GM19467 (cell line): Measurements from ENCODE around the gene ATP2C1.
"Not testable (repeated sequence)": the region's sequence is repeated elsewhere in the genome, so short reads cannot be mapped to it uniquely, and the experiment has no call there.

Experiments used
- ATAC-seq: cut with Tn5 transposase; IDR thresholded peaks from one replicate; pipeline ENCODE4 v1.9.1; 2021; ENCODE audit warnings: mild to moderate bottlenecking, moderate library complexity; ENCODE audit not compliant: unreplicated experiment

Gene ATP2C1

GRCh38 chr3:130935761-130936492 lies 42.0 kb downstream of the ATP2C1 start:
- ATAC-seq = no peak

DNA sequence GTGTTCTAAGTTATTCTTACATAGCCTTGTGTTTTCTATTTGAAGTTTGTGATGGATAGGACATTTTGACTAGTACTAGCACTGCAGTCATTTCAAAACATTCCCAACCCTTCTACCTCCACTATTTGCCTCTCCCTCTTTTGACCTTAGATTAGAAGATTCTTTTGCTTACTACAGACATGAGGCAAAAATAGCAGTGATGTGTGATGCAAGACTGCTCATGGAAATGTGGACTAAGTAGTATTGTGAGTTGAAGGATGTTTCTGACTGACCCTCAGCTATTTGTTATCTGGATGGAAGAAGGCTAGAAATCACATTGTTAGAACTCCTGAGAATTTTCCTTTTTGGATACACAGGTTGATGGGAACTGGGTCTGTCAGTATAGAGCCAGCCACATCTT lies 45.9 kb downstream of the ATP2C1 start:
- ATAC-seq = no peak

- ATAC-seq = no peak
Observed at GRCh38 chr3:130941793-130942192, 47.9 kb downstream of the ATP2C1 start.

- no peak for ATAC-seq
Observed at GRCh38 chr3:130946882-130947281, 53.0 kb downstream of the ATP2C1 start.

GRCh38 chr3:130948001-130948773 lies 54.3 kb downstream of the ATP2C1 start:
- ATAC-seq = no peak

DNA sequence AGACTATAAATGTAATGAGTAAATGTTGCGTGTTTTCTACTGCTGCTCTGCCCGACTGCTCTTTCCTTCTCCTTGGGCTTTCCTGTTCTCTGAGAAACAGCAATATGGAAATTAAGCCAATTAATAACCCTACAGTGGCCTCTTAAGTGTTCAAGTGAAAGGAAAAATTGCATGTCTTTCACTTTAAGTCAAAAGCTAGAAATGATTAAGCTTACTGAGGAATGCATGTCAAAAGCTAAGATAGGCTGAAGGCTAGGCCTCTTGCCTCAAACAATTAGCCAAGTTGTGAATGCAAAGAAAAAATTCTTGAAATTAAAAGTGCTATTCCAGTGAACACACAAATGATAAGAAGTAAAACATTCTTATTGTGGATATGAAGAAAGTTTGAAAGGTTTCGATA lies 55.0 kb downstream of the ATP2C1 start:
- no peak for ATAC-seq

GRCh38 chr3:130950124-130950523 lies 56.2 kb downstream of the ATP2C1 start:
- ATAC-seq = no peak

GRCh38 chr3:130950641-130951040 lies 56.8 kb downstream of the ATP2C1 start:
- no peak for ATAC-seq

- no peak for ATAC-seq
Observed at GRCh38 chr3:130955481-130955880, 61.6 kb downstream of the ATP2C1 start.

DNA sequence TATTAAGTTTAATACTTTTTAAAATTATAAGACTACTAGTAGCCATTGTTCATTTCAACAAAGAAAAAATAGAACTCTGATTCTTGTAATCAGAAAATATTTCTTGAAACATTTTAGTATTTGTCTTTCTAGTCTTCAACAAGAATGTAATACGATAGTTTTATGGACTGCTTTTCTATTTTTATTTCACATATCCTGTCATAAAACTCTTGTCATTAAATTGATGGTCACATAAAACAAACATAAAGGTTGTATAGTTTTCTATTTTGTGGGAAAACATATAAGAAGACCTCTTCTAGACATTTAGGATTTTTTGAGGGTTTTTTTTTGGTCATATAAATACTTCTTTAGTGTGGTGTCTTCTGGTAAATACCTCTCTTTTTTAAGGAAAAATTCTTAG lies 62.4 kb downstream of the ATP2C1 start:
- ATAC-seq = no peak

DNA sequence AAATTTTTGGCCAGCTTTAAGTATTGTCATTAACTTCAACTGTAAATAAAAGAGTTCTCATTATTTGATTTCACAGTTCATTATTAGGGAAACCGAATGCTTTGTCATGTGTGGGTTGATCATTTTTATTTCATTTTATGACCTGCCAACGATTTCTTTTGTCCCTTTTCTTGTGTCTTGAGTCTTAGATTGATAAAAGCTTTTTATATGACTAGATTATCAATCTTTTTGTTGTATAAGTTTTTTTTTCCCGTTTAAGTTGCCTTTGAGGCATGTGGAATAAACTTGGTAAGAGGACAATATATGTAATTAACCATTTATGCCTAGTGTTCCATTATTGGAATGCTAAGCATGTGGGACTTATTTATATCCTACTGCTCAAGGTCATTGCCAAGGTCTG lies 62.8 kb downstream of the ATP2C1 start:
- ATAC-seq = no peak

GRCh38 chr3:130960139-130960795 lies 66.4 kb downstream of the ATP2C1 start:
- ATAC-seq = no peak

DNA sequence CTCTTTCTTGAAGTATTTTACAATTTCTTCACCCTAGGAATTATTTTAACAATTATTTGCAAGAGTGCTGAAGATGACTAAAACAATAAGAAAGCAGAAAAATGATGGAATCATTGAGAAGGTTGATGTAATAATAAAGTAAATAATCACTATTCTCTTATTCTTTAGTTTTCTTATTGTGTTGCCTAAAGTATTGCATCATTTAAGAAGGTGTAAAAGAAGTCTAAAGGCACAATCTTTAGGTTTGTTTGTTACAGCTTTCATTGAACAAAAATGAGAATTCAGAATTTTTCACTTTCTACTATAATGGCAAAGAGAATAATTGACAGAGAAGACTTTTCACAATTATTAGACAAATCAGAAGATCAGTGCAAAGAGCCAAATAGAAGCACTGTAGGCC lies 67.6 kb downstream of the ATP2C1 start:
- ATAC-seq = no peak

- no peak for ATAC-seq
Observed at GRCh38 chr3:130963444-130963843, 69.6 kb downstream of the ATP2C1 start.

- no peak for ATAC-seq
Observed at GRCh38 chr3:130963878-130964277, 70.0 kb downstream of the ATP2C1 start.

DNA sequence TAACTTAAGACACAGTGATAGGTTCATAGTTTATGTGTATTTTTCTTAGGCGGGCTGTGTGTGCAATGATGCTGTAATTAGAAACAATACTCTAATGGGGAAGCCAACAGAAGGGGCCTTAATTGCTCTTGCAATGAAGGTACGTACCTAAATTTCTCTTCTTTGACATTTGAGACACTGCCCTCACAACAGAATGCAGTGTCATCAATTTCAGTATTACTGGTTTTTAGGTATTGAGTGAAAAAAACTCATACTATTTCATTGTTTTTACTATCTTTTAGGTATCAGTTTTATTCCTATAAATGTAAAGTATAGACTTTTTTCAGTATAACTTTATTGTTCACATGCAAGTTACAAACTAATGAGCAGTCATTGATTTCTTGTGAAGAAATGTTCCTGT lies 73.4 kb downstream of the ATP2C1 start:
- no peak for ATAC-seq

- no peak for ATAC-seq
Observed at GRCh38 chr3:130968221-130968620, 74.3 kb downstream of the ATP2C1 start.

DNA sequence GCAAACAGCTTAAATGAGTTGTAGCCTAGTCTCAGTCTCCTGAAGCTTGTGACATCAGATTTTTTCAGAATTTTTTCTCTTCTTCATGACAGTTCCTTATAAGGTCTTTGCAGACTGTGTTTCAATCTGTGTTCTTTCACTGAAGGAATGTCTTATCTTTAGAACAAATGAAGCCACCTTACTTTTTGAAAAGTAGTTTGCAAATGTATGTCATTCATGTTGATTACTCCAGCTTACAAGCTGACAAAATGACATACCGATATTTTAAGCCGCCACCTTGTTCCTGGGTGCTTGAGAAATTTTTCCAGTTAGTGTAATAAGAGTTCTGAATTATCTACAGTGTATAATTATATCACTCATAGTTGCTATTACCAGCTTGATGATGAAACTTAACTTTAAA lies 75.7 kb downstream of the ATP2C1 start:
- ATAC-seq = no peak

- no peak for ATAC-seq
Observed at GRCh38 chr3:130971208-130971607, 77.3 kb downstream of the ATP2C1 start.

DNA sequence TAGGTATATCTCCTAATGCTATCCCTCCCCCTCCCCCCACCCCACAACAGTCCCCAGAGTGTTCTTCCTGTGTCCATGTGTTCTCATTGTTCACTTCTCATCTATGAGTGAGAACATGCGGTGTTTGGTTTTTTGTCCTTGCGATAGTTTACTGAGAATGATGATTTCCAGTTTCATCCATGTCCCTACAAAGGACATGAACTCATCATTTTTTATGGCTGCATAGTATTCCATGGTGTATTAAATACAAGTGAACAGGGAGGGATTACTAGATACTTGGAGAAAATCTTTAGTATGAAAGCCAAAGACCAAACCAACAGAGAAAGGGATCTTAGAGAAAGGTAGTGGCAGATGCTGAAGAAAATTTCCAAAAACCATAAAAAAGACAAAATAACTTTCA lies 78.7 kb downstream of the ATP2C1 start:
- not testable (repeated sequence) for ATAC-seq

DNA sequence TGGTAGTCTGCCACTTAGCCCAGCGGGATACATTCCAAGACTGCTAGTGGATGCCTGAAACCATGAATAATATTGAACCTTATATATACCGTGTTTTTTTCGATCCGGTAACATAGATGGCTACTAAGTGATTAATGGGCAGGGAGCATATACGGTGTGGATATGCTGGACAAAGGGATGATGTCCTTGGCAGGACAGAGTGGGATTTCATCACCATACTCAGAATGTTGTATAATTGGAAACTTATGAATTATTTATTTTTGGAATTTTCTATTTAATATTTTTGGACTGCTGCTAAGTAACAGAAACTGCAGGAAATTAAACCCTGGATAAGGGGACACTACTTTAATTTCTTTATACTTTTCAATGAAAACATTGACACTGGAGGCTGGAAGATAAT lies 79.5 kb downstream of the ATP2C1 start:
- ATAC-seq = no peak

- no peak for ATAC-seq
Observed at GRCh38 chr3:130974201-130974600, 80.3 kb downstream of the ATP2C1 start.
